Ishikawa (cell line): ENCODE data around the gene OR2V1.
"Not testable (repeated sequence)": the region's sequence is repeated elsewhere in the genome, so short reads cannot be mapped to it uniquely, and the experiment has no call there.

ENCODE experiments used
- CEBPB ChIP-seq: IDR thresholded peaks from 2 replicates; pipeline ENCODE4 v1.6.1; 2012
- CREB1 ChIP-seq: IDR thresholded peaks from 2 replicates; pipeline ENCODE4 v1.6.1; 2012; ENCODE audit warnings: low read depth
- EGR1 ChIP-seq: IDR thresholded peaks from 2 replicates; pipeline ENCODE4 v1.6.1; 2012
- EP300 ChIP-seq: IDR thresholded peaks from 2 replicates; pipeline ENCODE4 v1.6.1; 2012; ENCODE audit warnings: borderline replicate concordance
- FOXM1 ChIP-seq: IDR thresholded peaks from 2 replicates; pipeline ENCODE4 v1.6.1; 2012; ENCODE audit warnings: low read depth, borderline replicate concordance
- MAX ChIP-seq: IDR thresholded peaks from 2 replicates; pipeline ENCODE4 v1.6.1; 2012
- NFIC ChIP-seq: IDR thresholded peaks from 2 replicates; pipeline ENCODE4 v1.6.1; 2012
- RAD21 ChIP-seq: IDR thresholded peaks from 2 replicates; pipeline ENCODE4 v1.6.1; 2012; ENCODE audit warnings: low read depth
- REST ChIP-seq: IDR thresholded peaks from 2 replicates; pipeline ENCODE4 v1.6.1; 2012; ENCODE audit warnings: low read depth, mild to moderate bottlenecking
- TAF1 ChIP-seq: IDR thresholded peaks from 2 replicates; pipeline ENCODE4 v1.6.1; 2012; ENCODE audit warnings: low read depth, mild to moderate bottlenecking
- TCF12 ChIP-seq: IDR thresholded peaks from 2 replicates; pipeline ENCODE4 v1.6.1; 2012; ENCODE audit warnings: low read depth
- TEAD4 ChIP-seq: IDR thresholded peaks from 2 replicates; pipeline ENCODE4 v1.6.1; 2012
- USF1 ChIP-seq: IDR thresholded peaks from 2 replicates; pipeline ENCODE4 v1.6.1; 2012
- YY1 ChIP-seq: IDR thresholded peaks from 2 replicates; pipeline ENCODE4 v1.6.1; 2012; ENCODE audit warnings: low read depth
- ZBTB7A ChIP-seq: IDR thresholded peaks from 2 replicates; pipeline ENCODE4 v1.6.1; 2012; ENCODE audit warnings: low read depth

Gene OR2V1

GRCh38 chr5:181149355-181149754, 18.4 kb upstream of the OR2V1 start:
- TF ChIP-seq REST (no peak), TEAD4 (no peak)

- TF ChIP-seq RAD21, USF1, EGR1: not testable (repeated sequence)
These were observed 16.1 kb upstream of the OR2V1 start, which contains the start of gene OR2V2 for GRCh38 chr5:181146927-181147636. TSS of gene OR2V2 (plus strand) at chr5:181147586. CDS start at chr5:181154943, 7,357 bp downstream.

- no peak for TF ChIP-seq CREB1
- TF ChIP-seq EP300: no peak
- TF ChIP-seq YY1: no peak
- TF ChIP-seq RAD21: no peak
- no peak for TF ChIP-seq NFIC
- TF ChIP-seq USF1: no peak
- no peak for TF ChIP-seq TCF12
- no peak for TF ChIP-seq FOXM1
- no peak for TF ChIP-seq ZBTB7A
- no peak for TF ChIP-seq CEBPB
- TF ChIP-seq TEAD4: no peak
- TF ChIP-seq TAF1: no peak
- no peak for TF ChIP-seq EGR1
- no peak for TF ChIP-seq MAX
- TF ChIP-seq REST: no peak
These were observed 14.2 kb upstream of the OR2V1 start for GRCh38 chr5:181145133-181145532.

- TF ChIP-seq RAD21: no peak
- TF ChIP-seq EGR1: no peak
- TF ChIP-seq NFIC: no peak
- TF ChIP-seq FOXM1: no peak
- no peak for TF ChIP-seq REST
- no peak for TF ChIP-seq CREB1
- TF ChIP-seq TAF1: no peak
- TF ChIP-seq CEBPB: no peak
- TF ChIP-seq EP300: no peak
- no peak for TF ChIP-seq USF1
- no peak for TF ChIP-seq YY1
- TF ChIP-seq ZBTB7A: no peak
- TF ChIP-seq TCF12: no peak
- no peak for TF ChIP-seq TEAD4
- TF ChIP-seq MAX: no peak
These were observed 11.1 kb upstream of the OR2V1 start for GRCh38 chr5:181142054-181142453.

GRCh38 chr5:181140766-181141165, 9.8 kb upstream of the OR2V1 start:
- TF ChIP-seq EP300 (no peak), NFIC (no peak), YY1 (no peak), FOXM1 (no peak), TEAD4 (no peak), EGR1 (no peak), CEBPB (no peak), USF1 (no peak), CREB1 (no peak), TCF12 (no peak), ZBTB7A (no peak)
